ENCODE measurements around the gene ARRDC2. TPM values are rescaled to one million over a fixed set of nuclear protein-coding genes. Genes with fewer than 3 reads are reported as not detected.

Gene ARRDC2
- total and polyA plus RNA-seq, 2 of the 13 experiments (the other 11 are each of a cell fraction or from before 2014, with no cell fraction given), result 2.1 to 3.4 TPM

DNA sequence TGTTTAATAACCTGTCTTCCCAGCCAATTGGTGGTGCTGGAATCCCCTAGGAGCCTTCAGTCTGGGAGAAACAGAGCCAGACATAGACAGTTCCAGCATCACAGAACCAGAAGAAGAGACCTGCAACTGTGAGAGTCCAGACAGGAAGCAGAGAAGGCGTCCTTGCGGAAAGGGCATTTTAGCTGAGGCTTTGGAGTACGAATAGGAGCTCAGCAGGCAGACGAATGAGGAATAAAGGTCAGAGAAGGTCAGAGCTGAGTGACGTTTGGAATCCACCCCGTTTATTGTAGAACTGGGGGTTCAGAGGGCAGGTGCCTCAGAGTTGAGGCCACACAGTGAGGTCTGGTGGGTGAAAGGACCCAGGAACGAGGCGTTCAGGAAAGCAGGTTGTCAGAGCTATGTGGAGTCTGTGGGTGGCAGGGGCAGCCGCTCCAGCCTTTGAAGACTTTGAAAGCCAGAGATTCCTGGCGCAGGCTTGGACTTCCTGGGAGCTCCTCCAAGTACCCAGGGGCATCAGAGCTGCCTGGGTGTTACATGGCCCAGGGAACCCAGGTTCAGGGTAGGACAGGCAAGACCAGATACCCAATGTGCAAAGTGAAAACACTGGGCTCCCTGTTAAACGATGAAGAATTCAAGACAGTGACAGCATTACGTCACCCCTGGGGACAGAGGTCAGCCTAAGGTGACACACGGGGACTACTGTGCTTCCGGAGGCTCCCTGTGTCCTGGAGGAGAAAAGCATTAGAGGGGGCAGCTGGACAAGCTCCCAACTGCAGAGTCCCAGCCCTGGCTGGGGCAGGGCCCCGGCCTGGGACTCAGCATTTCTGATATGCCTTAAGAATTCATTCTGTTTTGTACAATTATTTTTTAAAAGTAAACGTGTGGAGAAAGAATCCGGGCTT is 5.5 kb downstream of the ARRDC2 start (continued):
- TF ChIP-seq SOX6 (IDR thresholded peaks at IDR 0.05), result no peak
- TF ChIP-seq SOX6 (CRISPR knock-in tag; IDR thresholded peaks at IDR 0.05), result 0 out of 2 replicates have a peak, but pooled peaks have one; percentile 37
- no peak for TF ChIP-seq DNMT3B (CRISPR knock-in tag; conservative IDR thresholded peaks at IDR 0.05)
- peak; percentile 69 for TF ChIP-seq THAP11 (CRISPR knock-in tag; IDR thresholded peaks at IDR 0.05)
- no peak for TF ChIP-seq HDAC6 (IDR thresholded peaks at IDR 0.05; ENCODE audit: low read depth, low read length)
- no peak for TF ChIP-seq ZIK1 (CRISPR knock-in tag; IDR thresholded peaks at IDR 0.05; ENCODE audit: borderline replicate concordance, low read depth)
- peak; percentile 80 for TF ChIP-seq ERF (CRISPR knock-in tag; IDR thresholded peaks at IDR 0.05)
- TF ChIP-seq, protein P1, sequence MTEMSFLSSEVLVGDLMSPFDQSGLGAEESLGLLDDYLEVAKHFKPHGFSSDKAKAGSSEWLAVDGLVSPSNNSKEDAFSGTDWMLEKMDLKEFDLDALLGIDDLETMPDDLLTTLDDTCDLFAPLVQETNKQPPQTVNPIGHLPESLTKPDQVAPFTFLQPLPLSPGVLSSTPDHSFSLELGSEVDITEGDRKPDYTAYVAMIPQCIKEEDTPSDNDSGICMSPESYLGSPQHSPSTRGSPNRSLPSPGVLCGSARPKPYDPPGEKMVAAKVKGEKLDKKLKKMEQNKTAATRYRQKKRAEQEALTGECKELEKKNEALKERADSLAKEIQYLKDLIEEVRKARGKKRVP (CRISPR knock-in tag; IDR thresholded peaks at IDR 0.05), result peak in 1 of 2 experiments; percentile 91; a peak in 2 of 4 replicates
- TF ChIP-seq, protein P2, sequence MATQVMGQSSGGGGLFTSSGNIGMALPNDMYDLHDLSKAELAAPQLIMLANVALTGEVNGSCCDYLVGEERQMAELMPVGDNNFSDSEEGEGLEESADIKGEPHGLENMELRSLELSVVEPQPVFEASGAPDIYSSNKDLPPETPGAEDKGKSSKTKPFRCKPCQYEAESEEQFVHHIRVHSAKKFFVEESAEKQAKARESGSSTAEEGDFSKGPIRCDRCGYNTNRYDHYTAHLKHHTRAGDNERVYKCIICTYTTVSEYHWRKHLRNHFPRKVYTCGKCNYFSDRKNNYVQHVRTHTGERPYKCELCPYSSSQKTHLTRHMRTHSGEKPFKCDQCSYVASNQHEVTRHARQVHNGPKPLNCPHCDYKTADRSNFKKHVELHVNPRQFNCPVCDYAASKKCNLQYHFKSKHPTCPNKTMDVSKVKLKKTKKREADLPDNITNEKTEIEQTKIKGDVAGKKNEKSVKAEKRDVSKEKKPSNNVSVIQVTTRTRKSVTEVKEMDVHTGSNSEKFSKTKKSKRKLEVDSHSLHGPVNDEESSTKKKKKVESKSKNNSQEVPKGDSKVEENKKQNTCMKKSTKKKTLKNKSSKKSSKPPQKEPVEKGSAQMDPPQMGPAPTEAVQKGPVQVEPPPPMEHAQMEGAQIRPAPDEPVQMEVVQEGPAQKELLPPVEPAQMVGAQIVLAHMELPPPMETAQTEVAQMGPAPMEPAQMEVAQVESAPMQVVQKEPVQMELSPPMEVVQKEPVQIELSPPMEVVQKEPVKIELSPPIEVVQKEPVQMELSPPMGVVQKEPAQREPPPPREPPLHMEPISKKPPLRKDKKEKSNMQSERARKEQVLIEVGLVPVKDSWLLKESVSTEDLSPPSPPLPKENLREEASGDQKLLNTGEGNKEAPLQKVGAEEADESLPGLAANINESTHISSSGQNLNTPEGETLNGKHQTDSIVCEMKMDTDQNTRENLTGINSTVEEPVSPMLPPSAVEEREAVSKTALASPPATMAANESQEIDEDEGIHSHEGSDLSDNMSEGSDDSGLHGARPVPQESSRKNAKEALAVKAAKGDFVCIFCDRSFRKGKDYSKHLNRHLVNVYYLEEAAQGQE (IDR thresholded peaks at IDR 0.05; ENCODE audit: borderline replicate concordance in 1 of 2, low read depth in 1 of 2, low read length in 2 of 2), result no peak
- TF ChIP-seq HMG20A (CRISPR knock-in tag; IDR thresholded peaks at IDR 0.05; ENCODE audit: borderline replicate concordance), result peak; percentile 84
- no peak; the same call in 2 of the 3 replicates for TF ChIP-seq MXI1 (IDR thresholded peaks at IDR 0.05; ENCODE audit: borderline replicate concordance, low read depth, low read length)
- 0 out of 2 replicates have a peak, but pooled peaks have one; percentile 19 for TF ChIP-seq AHR (CRISPR knock-in tag; IDR thresholded peaks at IDR 0.05)
- TF ChIP-seq, protein P3, sequence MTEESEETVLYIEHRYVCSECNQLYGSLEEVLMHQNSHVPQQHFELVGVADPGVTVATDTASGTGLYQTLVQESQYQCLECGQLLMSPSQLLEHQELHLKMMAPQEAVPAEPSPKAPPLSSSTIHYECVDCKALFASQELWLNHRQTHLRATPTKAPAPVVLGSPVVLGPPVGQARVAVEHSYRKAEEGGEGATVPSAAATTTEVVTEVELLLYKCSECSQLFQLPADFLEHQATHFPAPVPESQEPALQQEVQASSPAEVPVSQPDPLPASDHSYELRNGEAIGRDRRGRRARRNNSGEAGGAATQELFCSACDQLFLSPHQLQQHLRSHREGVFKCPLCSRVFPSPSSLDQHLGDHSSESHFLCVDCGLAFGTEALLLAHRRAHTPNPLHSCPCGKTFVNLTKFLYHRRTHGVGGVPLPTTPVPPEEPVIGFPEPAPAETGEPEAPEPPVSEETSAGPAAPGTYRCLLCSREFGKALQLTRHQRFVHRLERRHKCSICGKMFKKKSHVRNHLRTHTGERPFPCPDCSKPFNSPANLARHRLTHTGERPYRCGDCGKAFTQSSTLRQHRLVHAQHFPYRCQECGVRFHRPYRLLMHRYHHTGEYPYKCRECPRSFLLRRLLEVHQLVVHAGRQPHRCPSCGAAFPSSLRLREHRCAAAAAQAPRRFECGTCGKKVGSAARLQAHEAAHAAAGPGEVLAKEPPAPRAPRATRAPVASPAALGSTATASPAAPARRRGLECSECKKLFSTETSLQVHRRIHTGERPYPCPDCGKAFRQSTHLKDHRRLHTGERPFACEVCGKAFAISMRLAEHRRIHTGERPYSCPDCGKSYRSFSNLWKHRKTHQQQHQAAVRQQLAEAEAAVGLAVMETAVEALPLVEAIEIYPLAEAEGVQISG (CRISPR knock-in tag; IDR thresholded peaks at IDR 0.05), result peak; percentile 61; the same call in 1 of the 2 replicates
- TF ChIP-seq RFXANK (CRISPR knock-in tag; IDR thresholded peaks at IDR 0.05), result no peak
- peak in 1 of 2 experiments; percentile 85; a peak in 2 of 4 replicates for TF ChIP-seq KLF16 (CRISPR knock-in tag; IDR thresholded peaks at IDR 0.05)
- TF ChIP-seq PAWR (CRISPR knock-in tag; IDR thresholded peaks at IDR 0.05; ENCODE audit: borderline replicate concordance), result no peak
- 0 out of 2 replicates have a peak, but pooled peaks have one; percentile 33 for TF ChIP-seq ZNF224 (CRISPR knock-in tag; IDR thresholded peaks at IDR 0.05)
- TF ChIP-seq, protein P4, sequence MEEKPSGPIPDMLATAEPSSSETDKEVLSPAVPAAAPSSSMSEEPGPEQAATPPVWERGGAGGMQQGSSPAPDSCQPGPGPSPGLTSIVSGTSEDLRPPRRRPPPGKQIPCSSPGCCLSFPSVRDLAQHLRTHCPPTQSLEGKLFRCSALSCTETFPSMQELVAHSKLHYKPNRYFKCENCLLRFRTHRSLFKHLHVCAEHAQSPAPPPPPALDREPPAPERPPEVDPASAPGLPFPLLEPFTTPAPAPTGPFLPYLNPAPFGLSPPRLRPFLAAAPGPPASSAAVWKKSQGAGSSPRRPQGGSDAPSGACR (CRISPR knock-in tag; IDR thresholded peaks at IDR 0.05), result peak; percentile 56; the same call in 1 of the 2 replicates
- TF ChIP-seq, protein P5, sequence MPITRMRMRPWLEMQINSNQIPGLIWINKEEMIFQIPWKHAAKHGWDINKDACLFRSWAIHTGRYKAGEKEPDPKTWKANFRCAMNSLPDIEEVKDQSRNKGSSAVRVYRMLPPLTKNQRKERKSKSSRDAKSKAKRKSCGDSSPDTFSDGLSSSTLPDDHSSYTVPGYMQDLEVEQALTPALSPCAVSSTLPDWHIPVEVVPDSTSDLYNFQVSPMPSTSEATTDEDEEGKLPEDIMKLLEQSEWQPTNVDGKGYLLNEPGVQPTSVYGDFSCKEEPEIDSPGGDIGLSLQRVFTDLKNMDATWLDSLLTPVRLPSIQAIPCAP (CRISPR knock-in tag; IDR thresholded peaks at IDR 0.05; ENCODE audit: low read depth), result no peak
- peak; percentile 86 for TF ChIP-seq MED1 (CRISPR knock-in tag; IDR thresholded peaks at IDR 0.05)
